Kidney tubule cell (primary cell): ENCODE measurements around the gene COL6A1.
"Not testable (repeated sequence)": the region's sequence is repeated elsewhere in the genome, so short reads cannot be mapped to it uniquely, and the experiment has no call there.

Experiments used
- DNase-seq: peaks from one replicate; pipeline ENCODE4 v3.0.0-alpha.2; 2018; ENCODE audit warnings: low spot score

The COL6A1 gene

DNA sequence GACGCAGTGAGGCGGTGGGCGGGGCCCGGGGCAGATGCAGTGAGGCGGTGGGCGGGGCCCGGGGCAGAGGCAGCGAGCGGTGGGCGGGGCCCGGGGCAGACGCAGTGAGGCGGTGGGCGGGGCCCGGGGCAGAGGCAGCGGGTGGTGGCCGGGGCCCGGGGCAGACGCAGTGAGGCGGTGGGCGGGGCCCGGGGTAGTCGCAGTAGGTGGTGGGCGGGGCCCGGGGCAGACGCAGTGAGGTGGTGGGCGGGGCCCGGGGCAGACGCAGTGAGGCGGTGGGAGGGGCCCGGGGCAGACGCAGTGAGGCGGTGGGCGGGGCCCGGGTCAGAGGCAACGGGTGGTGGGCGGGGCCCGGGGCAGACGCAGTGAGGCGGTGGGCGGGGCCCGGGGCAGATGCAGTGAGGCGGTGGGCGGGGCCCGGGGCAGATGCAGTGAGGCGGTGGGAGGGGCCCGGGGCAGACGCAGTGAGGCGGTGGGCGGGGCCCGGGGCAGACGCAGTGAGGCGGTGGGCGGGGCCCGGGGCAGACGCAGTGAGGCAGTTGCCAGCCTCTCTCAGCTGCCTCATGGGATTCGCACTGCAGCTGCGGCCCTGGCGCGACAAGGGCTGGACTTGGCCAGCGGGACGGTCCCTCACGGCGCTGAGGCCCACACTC, 24.4 kb downstream of the COL6A1 start:
- not testable (repeated sequence) for DNase-seq

- no peak for DNase-seq
Measured at GRCh38 chr21:46006547-46007491, 25.2 kb downstream of the COL6A1 start.

DNA sequence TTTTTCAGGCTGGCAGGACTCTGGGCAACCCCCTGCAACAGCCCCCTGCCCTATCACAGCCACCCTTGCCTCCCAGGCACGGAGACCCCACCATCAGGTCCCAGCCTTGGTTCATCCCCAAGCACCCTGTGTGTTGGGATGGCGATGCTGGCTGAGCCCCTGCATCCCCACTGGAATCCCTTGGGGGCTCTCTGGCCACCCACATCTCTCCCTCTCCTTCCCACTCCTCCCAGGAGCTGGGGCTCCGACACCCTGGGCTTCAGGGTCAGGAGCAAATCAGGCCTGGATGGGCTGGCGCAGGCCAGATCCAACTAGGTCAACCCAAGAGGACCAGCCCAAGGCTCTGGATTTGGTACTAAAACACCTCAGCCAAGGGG, 25.9 kb downstream of the COL6A1 start:
- DNase-seq: no peak

DNA sequence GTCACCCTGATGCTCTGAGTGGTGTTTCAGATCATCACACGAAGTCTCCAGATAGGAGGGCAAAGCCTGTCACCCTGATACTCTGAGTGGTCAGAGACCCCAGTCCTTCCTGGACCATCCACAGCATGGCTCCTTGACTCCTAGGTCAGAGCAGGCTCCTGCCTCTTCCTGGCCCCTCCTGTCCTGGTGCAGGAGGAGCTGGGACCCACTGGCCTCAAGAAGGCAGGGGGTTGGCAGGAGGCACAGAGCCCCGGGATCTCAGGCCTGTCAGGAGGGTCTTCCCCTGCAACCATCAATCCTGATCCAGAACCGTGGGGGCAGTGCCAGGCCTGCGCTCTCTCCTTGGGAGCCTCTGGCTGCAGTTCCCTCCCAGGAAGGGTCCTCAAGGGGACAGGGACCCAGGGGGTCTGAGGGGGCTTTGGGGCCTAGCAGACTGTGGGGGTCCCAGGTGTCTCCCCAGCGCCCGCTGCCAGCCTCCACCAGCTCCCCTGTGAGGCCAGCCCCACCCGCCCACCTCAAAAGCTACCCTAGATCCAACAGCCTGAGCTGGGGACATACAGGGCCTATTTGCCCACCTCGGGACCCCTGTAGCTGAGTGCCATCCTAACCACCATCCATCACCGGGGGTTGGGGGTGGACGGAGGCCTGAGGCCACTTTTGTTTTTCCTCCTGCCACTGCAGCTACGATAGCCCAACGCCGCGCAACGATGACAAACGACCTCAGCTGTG, 27.5 kb downstream of the COL6A1 start:
- no peak for DNase-seq

DNA sequence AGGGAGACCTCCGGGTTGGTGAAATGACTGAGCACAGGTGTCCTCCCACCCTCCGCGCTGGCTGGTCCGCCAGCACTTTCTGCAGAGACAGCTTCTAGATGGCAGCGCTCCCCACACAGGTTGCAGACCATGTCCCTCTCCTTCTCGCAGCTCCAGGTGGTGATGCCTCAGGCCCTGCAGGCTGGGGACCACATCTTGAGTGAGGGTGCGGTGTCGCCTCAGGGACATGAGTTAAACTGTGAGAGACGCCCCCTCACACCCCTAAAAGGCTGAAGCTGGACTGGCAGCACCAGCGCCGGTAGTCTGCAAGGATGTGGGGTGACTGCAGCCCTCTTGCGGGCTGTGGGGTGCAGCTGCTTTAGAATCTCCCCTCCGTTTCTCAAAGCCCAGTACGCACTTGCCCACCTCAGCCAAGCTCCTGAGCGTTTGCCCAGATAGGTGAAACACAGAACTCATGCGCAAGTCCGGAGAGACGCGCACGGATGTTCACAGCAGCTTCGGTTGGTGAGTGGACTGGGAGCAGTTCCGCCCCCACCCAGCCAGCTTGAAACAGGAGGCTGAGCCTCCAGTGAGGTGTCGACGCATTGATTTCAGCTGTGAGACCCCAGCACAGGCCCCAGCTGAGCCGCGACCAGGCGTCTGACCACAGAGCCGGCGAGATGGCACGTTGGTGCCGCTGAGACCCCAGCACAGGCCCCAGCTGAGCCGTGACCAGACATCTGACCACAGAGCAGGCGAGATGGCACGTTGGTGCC, 28.6 kb downstream of the COL6A1 start:
- no peak for DNase-seq

- no peak for DNase-seq
Measured at GRCh38 chr21:46011267-46011967, 29.8 kb downstream of the COL6A1 start.

- no peak for DNase-seq
Measured at GRCh38 chr21:46012154-46012553, 30.6 kb downstream of the COL6A1 start.

DNA sequence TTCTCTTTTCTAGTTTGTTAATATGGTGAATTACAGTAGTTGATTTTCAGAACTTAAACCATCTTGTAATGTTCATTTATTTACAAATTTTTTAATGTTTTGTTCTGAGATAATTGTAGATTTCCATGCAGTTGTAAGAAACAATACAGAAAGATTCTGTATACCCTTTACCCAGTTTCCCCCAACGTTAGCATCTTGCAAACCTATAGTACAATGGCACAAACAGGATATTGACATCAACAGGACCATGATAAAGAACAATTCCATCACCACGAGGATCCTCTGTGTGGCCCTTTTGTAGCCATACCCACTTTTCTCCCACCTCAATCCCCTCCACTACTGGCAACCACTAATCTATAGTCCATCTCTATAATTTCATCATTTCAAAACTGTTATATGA, 33.3 kb downstream of the COL6A1 start:
- no peak for DNase-seq

DNA sequence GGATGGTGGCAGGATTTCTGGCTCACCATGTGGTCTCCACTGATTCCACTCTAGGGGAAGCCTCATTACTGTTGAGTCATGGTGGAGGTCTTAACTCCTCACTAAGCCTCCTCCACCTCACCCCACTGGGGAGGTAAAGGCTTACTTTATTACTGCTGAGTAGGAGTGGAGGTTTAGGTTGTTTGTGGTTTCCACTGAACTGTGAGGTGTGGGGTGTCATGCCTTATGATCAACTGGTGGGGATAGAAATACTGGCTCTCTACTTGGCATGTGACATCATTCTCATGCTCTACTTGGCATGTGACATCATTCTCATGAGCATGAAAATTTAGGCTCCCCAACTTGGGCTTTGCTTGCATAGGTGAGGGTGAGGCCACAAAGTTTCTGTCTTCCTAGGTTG, 35.6 kb downstream of the COL6A1 start:
- DNase-seq: peak; percentile 47

DNA sequence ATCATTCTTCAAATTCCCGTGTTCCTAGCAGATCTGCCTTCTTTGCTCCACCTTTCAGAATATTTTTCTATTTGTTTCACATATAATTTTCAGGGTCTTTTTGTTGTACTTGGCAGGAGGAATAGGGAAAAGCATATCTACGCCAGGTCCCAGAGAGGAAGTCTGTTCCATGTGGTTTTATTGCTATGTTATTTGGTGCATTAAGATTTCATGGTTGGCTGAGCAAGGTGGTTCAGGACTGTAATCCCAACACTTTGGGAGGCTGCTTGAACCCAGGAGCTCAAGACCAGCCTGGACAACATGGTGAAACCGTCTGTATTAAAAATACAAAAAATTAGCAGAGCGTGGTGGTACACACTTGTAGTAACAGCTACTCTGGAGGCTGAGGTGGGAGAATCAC, 36.1 kb downstream of the COL6A1 start:
- no peak for DNase-seq

- no peak for DNase-seq
Measured at GRCh38 chr21:46018615-46019014, 37.0 kb downstream of the COL6A1 start.

GRCh38 chr21:46020581-46020980, 39.0 kb downstream of the COL6A1 start:
- DNase-seq: no peak

DNA sequence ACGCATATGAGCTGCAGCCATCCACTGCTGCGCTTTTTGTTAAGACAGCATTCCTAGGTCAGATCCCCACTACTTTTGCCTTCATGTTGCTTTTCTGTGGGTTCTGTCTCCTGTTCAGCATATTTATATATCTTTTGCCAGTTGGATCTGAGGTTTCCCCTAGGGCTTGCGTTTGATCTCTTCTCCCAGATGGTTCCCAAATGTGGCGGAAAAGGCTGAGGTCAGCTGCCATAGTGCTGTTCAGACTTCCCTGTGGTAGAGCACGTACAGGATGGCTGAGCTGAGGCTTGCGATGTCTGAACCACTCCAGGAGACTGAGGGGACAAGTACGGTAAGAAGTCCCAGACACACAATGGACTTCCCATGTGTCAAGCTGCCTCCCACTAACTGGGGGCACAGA, 39.8 kb downstream of the COL6A1 start:
- DNase-seq: no peak

DNA sequence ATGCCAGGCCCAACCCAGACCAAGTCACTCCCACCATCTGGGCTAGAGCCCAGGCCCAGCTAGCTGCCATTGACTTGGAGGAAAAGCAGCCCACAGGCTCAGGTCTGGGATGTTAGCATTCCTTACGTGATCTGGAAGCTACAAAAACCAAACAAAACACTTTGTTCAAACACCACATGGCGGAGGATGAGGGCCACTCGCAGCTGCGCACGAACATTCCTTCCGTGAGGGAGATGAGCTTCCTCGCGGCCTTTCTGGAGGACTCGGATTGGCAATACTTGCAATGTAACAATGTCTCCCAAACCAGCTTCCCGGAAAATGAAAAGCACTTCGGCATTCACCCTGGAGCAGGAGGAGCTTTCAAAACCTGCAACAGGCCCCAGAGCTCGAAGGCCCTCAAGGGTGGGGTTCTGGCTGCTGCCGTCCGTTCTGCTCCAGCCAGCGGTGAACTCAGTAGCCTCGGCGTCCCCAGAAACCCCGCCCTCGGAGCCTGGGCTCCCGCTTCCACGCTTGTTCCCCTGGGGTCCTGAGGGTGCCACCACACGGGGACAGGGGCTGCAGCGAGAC, 40.5 kb downstream of the COL6A1 start:
- no peak for DNase-seq

GRCh38 chr21:46022551-46023525, 41.3 kb downstream of the COL6A1 start:
- no peak for DNase-seq

- DNase-seq: no peak
Measured at GRCh38 chr21:46023555-46023954, 42.0 kb downstream of the COL6A1 start.

- DNase-seq: no peak
Measured at GRCh38 chr21:46024141-46024540, 42.6 kb downstream of the COL6A1 start.

GRCh38 chr21:46025113-46025770, 43.7 kb downstream of the COL6A1 start:
- DNase-seq: peak; percentile 27

- DNase-seq: no peak
Measured at GRCh38 chr21:46027851-46028493, 46.4 kb downstream of the COL6A1 start.
